Spleen (tissue), 11 donors: ENCODE measurements around the gene STK4. TPM values are rescaled to one million over a fixed set of nuclear protein-coding genes. Genes with fewer than 3 reads are reported as not detected.
"Not testable (repeated sequence)": the region's sequence is repeated elsewhere in the genome, so short reads cannot be mapped to it uniquely, and the experiment has no call there.

Experiments
- DNase-seq: peaks from one replicate; pipeline ENCODE4 v3.0.0-alpha.2; 2020
- H3K27ac ChIP-seq, 8 donors: fragments of 200-600 bp; sonication (generic) in 7 of 8; 1 replicate in 4 of 8; 2 replicates in 4 of 8; pipeline versions ENCODE4 v1.5.0 to v1.8.0; 2016 to 2021; ENCODE audit warnings: inconsistent platforms in 4 of 8, mild to moderate bottlenecking in 4 of 8, moderate library complexity in 1 of 8
- H3K27me3 ChIP-seq, 7 donors: fragments of 200-600 bp; sonication (generic) in 6 of 7; replicated peaks in 1 of 7; 1 replicate in 4 of 7; 2 replicates in 3 of 7; pipeline versions ENCODE4 v1.5.0 to v1.8.0; 2016 to 2021; ENCODE audit warnings: inconsistent platforms in 3 of 7, mild to moderate bottlenecking in 1 of 7
- H3K36me3 ChIP-seq, 6 donors: fragments of 200-600 bp; sonication (generic) in 5 of 6; 1 replicate in 4 of 6; 2 replicates in 2 of 6; pipeline versions ENCODE4 v1.5.0 to v1.8.0; 2016 to 2021; ENCODE audit warnings: inconsistent platforms in 2 of 6
- H3K4me1 ChIP-seq, 6 donors: fragments of 200-600 bp; sonication (generic) in 5 of 6; 1 replicate in 3 of 6; 2 replicates in 3 of 6; pipeline versions ENCODE4 v1.5.0 to v1.8.0; 2016 to 2021; ENCODE audit warnings: inconsistent platforms in 3 of 6
- H3K4me3 ChIP-seq, 8 donors: fragments of 200-600 bp; sonication (generic) in 7 of 8; 1 replicate in 4 of 8; 2 replicates in 4 of 8; pipeline versions ENCODE4 v1.5.0 to v1.8.0; 2016 to 2021; ENCODE audit warnings: inconsistent platforms in 4 of 8, mild to moderate bottlenecking in 4 of 8, moderate library complexity in 2 of 8
- H3K9me3 ChIP-seq, 8 donors: fragments of 200-600 bp; sonication (generic) in 7 of 8; 1 replicate in 4 of 8; 2 replicates in 4 of 8; pipeline versions ENCODE4 v1.5.0 to v1.8.0; 2016 to 2021; ENCODE audit warnings: inconsistent platforms in 4 of 8
- CTCF ChIP-seq, 11 experiments: fragments of 200-600 bp in 7 of 11; fragments of 450-650 bp in 4 of 11; sonication (generic) in 4 of 11; IDR thresholded peaks in 8 of 11; conservative IDR thresholded peaks in 3 of 11; 1 replicate in 7 of 11; 2 replicates in 4 of 11; pipeline versions ENCODE4 v1.4.0 to v1.8.0; 2016 to 2021; ENCODE audit warnings: antibody characterized with exemption in 11 of 11, inconsistent platforms in 4 of 11, mild to moderate bottlenecking in 1 of 11
- POLR2A ChIP-seq, 3 donors: fragments of 450-650 bp; IDR thresholded peaks; one replicate each; pipeline ENCODE4 v1.5.1; 2017; ENCODE audit warnings: antibody characterized with exemption in 3 of 3, mild to moderate bottlenecking in 1 of 3
- POLR2AphosphoS5 ChIP-seq, 3 donors: sonication (generic); formaldehyde crosslinking; IDR thresholded peaks; one replicate each; pipeline ENCODE4 v1.5.1; 2017; ENCODE audit warnings: antibody characterized with exemption in 3 of 3
- WGBS, 5 donors: extraction: QIAGEN DNeasy Blood & Tissue Kit in 3 of 5; methylation state at CpG; one replicate each; pipeline versions ENCODE4 v1.1.5 to v1.1.7; 2013 to 2018; 5-methylcytosine and 5-hydroxymethylcytosine counted together
- intact Hi-C: fragments of 100-400 bp; cut with DNase I; formaldehyde crosslinking; loops from one replicate; pipeline ENCODE4 v1.15.0; 2023; ENCODE audit warnings: low total_unique reads
- polyA plus RNA-seq, 3 donors: library from polyadenylated mRNA; stranded (reverse); fragments of 200-250 nt; gene quantifications; one replicate each; pipeline ENCODE4 v1.2.1, GENCODE V29; 2013
- total RNA-seq, 7 donors: library from RNA; depleted of rRNA in 3 of 7; stranded (reverse); fragments of >200 nt in 3 of 7; fragmentation: NEBNext Ultra II Directional in 4 of 7; extraction: Animal tissue kit (Norgen Biotek cat#: 25700) in 4 of 7; gene quantifications; one replicate each; pipeline versions ENCODE4 v1.1.0 to v1.2.1, GENCODE V29; 2016 to 2021
- donor health status: healthy with polysubstance abuse.
- donor health status: DM: no; HTN: no; CAD: no; lungs with moderate emphysema.
- donor health status: DM: no; HTN: no; CAD: no.
- donor health status: Bipolar disorder and iron deficiency.
- donor health status: healthy.
- donor health status: DM: no; HTN: no; CAD: no.
- donor health status: DM: yes; HTN: yes; CAD: no.

Gene STK4
- total and polyA plus RNA-seq, 10 donors = 19.0 to 241 (median 124) TPM

- Histone ChIP-seq H3K4me3 (no peak overlapping the region), H3K27ac (no peak overlapping the region), H3K4me1 (peaks cover 0 to 55% (median 3%) of the 10 kb centered on the region in 6 donors), H3K9me3 (no peaks in the 10 kb centered on the region), H3K27me3 (no peaks in the 10 kb centered on the region), H3K36me3 (peaks cover 0 to 100% (median 40%) of the 10 kb centered on the region in 6 donors)
- TF ChIP-seq CTCF (IDR thresholded peaks at IDR 0.05 in 8 of 11, conservative IDR thresholded peaks at IDR 0.05 in 3 of 11) = no peak
- no peak for TF ChIP-seq POLR2AphosphoS5 (IDR thresholded peaks at IDR 0.05)
- no peak for TF ChIP-seq POLR2A (IDR thresholded peaks at IDR 0.05)
- no peak for DNase-seq
- WGBS, 5 donors = 75 to 96% (median 85%) methylated on average over 1 of the region's 1 CpG
- intact Hi-C loops = no loop called here
These were observed 53.4 kb downstream of the STK4 start for GRCh38 chr20:45019762-45020123.

- 72 to 85% (median 82%) methylated on average over 3 of the region's 3 CpGs for whole genome bisulfite sequencing, 5 donors
- H3K27me3 ChIP-seq = no peaks in the 10 kb centered on the region
- H3K27ac ChIP-seq = no peak overlapping the region
- intact Hi-C loops = no loop called here
- peaks cover 0 to 100% (median 46%) of the 10 kb centered on the region in 6 donors for H3K36me3 ChIP-seq
- no peak for DNase-seq
- TF ChIP-seq POLR2AphosphoS5 (IDR thresholded peaks at IDR 0.05) (no peak), CTCF (IDR thresholded peaks at IDR 0.05 in 8 of 11, conservative IDR thresholded peaks at IDR 0.05 in 3 of 11) (no peak), POLR2A (IDR thresholded peaks at IDR 0.05) (no peak)
- H3K4me1 ChIP-seq = peaks cover 0 to 54% (median 3%) of the 10 kb centered on the region in 6 donors
- no peak overlapping the region for H3K4me3 ChIP-seq
- no peaks in the 10 kb centered on the region for H3K9me3 ChIP-seq
These were observed 54.0 kb downstream of the STK4 start for GRCh38 chr20:45020236-45020886.

GRCh38 chr20:45021631-45022030 is 55.3 kb downstream of the STK4 start:
- Histone ChIP-seq H3K4me1 (peaks cover 0 to 49% (median 3%) of the 10 kb centered on the region in 6 donors), H3K27ac (no peak overlapping the region), H3K9me3 (no peaks in the 10 kb centered on the region), H3K27me3 (no peaks in the 10 kb centered on the region), H3K4me3 (no peak overlapping the region), H3K36me3 (peaks cover 0 to 100% (median 54%) of the 10 kb centered on the region in 6 donors)
- WGBS, 5 donors = 72 to 88% (median 73%) methylated on average over 2 of the region's 2 CpGs
- DNase-seq = no peak
- no peak for TF ChIP-seq POLR2AphosphoS5 (IDR thresholded peaks at IDR 0.05)
- no peak for TF ChIP-seq POLR2A (IDR thresholded peaks at IDR 0.05)
- TF ChIP-seq CTCF (IDR thresholded peaks at IDR 0.05 in 8 of 11, conservative IDR thresholded peaks at IDR 0.05 in 3 of 11) = no peak
- intact Hi-C loops = no loop called here

GRCh38 chr20:45023140-45023539 is 56.8 kb downstream of the STK4 start:
- DNase-seq, intact Hi-C loops, H3K27ac ChIP-seq, H3K27me3 ChIP-seq, H3K9me3 ChIP-seq, H3K4me3 ChIP-seq: not testable (repeated sequence)
- H3K4me1 ChIP-seq = peaks cover 0 to 48% (median 3%) of the 10 kb centered on the region in 6 donors
- 73 to 97% (median 86%) methylated on average over 2 of the region's 2 CpGs for WGBS, 5 donors
- H3K36me3 ChIP-seq = peaks cover 0 to 100% (median 60%) of the 10 kb centered on the region in 6 donors
